Activated CD4-positive, alpha-beta T cell treated with anti-CD3 and anti-CD28 coated beads, Interleukin-2, amount 50 U/mL, for 24 hours (primary cell): ENCODE results near the gene MMD2.

Source experiments
- DNase-seq, 2 donors: peaks; one replicate each; pipeline ENCODE4 v3.0.0-alpha.2; 2020; ENCODE audit warnings: low read depth in 1 of 2, low spot score in 1 of 2

The MMD2 gene

DNA sequence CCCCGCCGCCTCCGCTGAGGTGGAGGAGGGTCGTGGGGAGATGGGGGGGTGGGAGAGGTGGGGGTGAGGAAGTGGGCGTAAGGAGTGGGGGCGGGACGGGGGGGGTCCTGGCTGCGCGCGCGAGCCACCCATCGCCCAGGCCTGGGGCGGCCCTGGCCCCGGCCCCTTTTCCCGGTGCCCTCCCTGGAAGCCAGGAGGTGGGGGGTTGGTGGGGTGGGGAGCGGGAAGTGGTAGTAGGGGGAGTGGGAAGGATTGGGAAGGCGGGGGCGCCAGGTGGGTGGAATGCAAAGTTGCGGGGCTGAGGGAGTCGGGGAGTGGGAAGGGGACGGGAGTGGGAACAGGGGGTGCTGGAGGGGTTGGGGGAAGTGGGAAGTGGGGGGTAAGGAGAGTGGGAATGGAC, 319 bp upstream of the MMD2 start:
- DNase-seq: no peak

DNA sequence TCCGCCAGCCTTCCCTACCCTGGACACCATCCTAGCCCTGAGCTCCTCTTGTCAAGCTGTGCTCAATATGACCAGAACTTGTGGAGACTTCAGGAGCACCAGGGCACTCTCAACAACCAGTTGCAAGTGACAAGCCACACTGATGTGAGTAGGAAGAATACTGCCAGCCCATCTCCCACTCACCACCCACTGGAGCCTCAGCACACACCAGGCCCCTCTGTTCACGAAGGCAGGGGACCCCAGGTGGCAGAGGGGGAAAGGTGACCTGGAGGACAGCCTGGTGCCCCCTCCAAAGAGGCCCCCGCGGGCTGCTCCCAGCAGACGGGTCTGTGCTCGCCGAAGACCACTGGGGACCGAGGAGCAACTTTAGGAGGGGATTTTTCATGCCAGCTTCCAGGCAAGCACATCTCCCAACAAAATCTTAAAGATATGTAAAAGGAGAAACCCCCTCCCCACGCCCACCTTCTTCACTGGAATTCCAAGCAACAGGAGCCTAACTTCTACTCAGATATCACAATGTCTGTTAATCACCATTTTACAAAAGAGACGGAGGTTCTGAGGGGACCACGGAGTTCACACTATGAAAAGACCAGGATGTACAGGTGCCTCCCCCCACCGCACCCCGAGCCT, 1.0 kb downstream of the MMD2 start:
- DNase-seq: no peak

DNA sequence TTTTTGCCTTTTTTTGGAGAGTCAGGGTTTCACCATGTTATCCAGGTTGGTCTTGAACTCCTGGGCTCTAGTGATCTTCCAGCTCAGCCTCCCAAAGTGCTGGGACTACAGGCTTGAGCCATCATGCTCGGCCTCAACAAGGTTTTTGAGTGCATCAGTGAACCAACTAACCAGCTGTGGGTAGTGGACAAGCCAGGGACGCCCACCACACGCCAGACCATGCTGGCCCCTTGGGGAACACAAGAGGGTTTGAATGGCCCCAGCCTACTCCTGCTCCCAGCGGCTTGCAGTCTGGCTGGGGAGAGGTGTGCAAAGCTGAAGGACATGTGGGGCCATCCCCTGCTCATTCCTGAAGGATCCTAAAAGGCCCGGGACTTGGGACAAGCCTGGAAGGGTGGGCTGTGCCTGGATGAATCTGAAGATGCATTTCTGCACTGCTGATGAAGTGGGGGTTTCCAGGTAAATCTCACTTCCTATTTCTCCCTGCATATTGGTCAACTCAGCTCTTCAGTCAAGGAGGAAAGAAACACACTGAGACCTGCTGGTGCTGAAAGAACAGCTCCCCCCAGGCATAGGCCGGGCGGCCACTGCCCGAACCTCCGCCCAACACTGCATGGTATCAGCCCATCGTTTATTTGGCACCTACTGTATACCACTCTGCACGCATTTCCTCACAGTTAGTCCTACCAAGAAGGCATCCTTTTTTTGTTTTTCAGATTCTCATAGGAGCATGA, 6.9 kb downstream of the MMD2 start:
- no peak for DNase-seq

DNA sequence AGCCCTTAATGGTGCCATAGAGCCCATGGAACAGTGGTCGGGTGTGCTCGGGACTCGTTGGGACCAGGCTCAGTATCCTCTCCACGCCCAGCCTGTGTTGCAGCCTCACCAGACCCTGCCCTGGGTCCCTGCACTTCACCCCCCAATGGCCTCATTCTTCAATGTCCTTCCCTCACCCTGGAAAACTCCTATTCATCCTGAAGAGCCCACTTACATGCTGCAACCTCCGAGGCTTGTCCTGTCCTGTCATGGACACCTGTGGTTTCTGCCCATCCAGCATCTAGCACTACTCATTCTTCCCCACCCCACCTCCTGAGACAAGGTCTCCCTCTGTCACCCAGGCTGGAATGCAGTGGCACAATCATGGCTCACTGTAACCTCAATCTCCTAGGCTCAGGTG, 7.7 kb downstream of the MMD2 start:
- DNase-seq: no peak

DNA sequence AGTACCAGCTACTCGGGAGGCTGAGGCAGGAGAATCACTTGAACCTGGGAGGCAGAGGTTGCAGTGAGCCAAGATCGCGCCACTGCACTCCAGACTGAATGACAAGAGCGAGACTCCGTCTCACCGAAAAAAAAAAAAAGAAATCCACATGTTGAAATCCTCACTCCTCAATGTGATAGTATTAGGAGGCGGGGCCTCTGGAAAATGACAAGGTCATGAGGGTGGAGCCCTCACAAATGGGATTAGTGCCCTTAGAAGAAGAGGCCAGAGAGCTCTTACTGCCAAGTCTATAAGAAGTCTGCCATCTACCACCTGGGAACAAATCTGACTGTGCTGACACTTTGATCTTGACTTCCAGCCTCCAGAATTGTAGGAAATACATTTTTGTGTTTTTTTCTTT, 10.6 kb downstream of the MMD2 start:
- DNase-seq: no peak

DNA sequence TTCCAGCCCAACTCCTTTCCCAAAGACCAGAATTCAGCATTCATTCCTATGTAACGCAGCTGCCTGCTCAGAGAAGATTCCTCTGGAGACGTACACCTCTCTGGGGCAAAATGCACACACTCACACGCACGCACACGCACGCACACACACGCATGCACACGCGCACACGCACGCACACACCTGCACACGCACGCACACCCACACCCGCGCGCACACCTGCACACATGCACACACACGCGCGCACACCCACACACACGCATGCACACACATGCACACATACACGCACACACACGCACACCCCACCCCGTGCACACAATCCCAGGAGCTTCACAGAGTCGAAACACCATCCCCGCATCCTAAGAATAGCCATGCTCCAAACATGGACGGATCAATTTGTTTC, 13.0 kb downstream of the MMD2 start:
- no peak for DNase-seq

DNA sequence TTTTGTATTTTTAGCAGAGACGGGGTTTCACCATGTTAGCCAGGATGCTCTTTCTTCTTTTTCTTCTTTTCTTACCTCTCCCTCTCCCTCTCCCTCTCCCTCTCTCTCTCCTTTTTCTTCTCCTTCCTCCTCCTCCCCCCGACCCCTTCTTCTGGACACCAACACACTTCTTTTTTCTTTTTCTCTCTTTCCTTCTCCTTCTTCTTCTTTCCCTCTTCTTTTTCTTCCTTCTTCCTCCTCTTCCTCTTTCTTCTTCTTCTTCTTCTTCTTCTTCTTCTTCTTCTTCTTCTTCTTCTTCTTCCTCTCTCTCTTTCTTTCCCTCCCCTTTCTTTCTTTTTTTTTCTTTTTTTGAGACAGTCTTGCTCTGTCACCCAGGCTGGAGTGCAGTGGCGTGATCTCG, 14.0 kb downstream of the MMD2 start:
- DNase-seq: no peak

DNA sequence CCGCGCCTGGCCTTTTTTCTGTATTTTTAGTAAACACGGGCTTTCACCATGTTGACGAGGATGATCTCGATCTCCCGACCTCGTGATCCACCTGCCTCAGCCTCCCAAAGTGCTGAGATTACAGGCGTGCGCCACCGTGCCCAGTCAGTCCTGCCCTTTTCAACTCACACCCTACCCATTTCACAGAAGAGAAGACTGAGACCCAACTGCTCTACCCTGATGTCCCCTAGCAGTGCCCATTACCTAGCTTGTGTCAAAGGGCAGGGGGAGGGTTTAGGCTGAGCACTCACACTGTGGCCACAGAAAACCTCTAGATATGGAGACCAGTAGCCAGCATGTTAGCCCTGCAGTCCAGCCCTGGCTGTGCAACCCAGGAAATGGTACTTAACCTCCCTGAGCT, 15.7 kb downstream of the MMD2 start:
- no peak for DNase-seq

DNA sequence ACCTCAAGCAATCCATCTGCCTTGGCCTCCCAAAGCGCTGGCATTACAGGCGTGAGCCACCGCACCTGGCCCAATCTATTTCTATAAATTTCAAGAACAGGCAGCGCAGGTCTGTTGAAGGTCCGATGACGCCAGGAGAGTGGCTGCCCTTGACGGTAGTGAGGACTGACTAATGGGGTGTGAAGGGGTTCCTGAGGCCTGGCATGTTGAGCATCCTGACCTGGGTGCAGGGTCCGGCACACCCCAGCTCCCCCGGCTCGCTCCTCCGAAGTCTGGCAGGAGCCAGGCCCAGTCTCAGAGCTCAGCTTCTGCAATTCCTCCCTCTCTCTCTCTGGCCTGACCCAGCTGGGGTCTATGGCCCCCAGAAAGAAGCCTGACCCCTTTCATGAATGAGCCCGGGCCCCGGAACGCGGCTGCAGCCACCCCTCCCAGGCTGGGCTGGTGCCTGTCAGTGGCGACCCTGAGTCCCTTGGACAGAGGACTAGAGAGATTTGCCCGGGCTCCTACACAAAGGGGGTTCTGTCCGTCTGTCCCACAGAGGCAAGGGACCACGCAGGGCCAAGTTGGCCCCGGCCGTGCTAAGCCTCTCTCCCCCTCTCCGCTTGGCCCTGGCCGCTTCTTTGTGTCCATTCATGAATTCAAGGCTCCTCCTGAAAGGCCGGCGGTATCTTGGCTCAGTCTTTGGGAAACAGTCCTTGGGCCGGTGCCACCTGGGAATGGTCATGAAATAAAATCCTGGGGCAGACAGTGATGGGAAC, 18.8 kb downstream of the MMD2 start:
- no peak for DNase-seq

DNA sequence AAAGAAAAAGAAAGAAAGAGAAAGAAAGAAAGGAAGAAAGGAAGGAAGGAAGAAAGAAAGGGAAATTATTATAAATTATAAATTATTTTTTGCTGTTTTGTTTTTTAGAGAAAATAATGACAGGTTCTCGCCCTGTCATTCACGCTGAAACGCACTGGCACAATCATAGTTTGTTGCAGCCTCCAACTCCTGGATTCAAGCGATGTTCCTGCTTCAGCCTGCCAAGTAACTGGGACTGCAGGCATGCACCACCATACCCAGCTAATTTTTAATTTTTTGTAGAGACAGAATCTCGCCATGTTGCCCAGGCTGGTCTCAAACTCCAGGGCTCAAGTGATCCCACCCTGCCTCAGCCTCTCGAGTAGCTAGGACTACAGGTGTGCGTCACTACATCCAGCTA, 21.6 kb downstream of the MMD2 start:
- DNase-seq: no peak

DNA sequence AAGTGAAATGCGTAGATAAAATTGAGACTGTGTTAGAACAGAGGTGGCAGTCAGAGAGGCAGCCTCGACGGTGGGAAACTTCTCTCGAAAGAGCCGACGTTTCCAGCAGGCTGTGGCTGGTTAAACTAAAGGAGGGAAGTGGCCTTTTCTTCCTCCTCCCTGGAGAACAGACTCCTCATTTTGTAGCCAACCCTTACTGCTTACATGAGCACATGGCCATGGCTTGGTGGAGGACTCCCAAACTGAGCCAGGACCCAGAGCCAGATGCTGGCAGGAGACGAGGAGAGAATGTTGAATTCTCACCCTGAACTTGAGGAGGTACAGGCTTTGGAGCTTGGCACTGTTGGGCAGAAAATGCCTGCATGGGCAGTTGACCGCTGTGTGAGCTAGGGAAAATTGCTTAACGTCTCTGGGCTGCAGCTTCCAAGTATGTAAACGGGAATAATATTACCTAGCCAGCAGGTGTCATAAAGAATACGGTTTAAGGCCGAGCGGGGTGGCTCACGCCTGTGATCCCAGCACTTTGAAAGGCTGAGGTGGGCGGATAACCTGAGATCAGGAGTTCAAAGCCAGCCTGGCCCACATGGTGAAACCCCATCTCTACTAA, 24.5 kb downstream of the MMD2 start:
- no peak for DNase-seq

DNA sequence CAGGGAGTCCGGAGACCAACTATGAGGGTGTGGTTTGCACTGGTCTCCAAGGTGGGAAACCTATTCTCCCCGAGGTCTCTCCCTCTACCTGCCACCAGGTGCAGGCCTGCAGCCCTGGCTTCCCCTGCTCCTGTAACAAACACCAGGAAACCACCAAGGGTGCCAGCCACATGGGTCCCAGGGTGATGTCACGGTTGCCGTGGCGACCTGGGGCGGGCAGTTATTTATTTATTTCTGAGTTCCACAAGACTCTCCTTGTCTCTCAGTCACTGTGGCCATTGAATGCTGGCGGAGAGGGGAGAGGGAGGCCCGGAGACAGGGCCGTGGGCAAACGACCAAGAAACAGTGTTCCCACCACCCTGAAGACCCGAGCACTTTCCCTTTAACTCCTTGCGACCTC, 27.0 kb downstream of the MMD2 start:
- DNase-seq: no peak

DNA sequence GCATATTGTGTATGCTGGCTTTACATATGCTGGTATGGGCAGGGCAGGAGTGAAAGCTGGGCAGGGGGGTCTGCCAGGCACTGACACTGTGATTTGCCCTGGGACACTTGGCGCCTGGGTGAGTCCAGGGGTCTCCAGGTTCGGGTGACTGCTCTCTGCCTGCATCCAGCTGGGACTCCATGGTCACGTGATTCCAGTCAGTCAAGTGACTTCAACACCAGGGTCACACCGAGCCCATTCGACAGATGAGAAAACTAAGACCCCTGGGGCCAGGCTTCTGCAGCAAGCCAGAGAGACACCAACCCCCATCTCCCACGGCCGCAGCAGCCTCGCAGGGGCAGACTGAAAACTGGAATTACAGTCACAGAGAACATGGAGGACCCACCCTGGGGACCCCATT, 30.0 kb downstream of the MMD2 start:
- DNase-seq: no peak

DNA sequence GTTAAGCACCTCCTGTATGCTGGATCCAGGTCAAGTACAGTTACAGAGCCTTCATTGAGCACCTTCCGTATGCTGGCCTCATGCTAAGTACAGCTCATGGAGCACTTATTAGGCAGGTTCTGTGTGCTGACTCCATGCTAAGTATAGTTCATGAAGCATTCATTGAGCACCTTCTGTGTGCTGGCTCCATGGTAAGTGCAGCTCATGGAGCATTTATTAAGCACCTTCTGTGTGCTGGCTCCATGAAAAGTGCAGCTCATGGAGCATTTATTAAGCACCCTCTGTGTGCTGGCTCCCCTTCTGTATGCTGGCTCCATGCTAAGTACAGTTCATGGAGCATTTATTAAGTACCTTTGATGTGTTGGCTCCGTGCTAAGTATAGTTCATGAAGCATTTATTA, 30.5 kb downstream of the MMD2 start:
- DNase-seq: no peak

DNA sequence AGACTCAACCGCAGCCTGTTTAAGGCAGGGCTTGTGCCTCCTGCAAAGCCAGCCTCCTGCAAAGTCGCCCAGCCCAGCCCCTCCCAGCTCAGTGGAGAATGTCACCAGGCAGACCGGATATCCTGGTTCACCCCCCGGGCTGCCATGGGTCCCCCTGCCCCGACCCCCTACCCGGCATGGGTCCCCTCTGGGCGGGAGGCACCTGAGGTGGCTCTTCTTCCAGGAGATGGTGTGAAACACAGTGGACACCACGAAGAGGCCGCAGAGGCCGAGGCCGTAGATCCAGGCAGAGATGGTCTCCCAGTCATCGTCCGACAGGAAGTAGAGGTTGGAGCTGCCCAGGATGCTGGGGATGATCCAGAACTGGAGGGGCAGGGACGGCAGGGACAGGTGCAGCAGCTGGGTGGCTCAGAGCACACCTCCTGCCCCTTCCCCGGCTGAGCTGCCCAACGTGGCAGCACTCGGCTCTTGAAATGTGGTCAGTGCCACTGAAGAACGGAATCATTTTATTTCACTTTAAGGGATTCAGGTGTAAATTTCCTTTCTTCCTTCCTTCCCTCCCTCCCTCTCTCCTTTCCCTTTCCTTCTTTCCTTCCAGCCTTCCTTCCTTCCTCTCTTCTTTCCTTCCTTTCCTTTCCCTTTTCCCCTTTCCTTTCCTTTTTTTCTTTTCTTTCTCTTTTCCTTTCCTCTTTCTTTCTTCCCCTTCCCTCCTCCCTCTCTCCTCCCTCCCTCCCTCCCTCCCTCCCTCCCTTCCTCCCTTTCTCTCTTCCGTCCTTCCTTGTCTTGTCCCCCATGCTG, 38.8 kb downstream of the MMD2 start:
- DNase-seq: no peak

DNA sequence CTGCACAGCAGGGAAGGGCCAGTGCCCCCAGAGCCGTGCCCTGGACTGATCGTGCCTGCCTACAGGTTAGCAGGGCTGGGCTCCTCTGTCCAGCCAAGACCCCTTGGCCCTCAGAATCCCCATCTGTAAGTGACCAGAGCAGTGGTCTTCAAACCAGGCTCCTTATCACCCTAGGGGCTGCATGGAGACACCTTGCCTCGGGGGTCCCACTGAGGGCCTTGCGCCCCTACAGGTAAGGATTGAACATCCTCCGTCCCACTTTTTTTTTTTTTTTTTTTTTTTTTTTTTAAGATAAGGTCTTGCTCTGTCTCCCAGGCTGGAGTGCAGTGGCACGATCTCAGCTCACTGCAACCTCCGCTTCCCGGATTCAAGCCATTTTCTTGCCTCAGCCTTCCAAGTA, 42.9 kb downstream of the MMD2 start:
- DNase-seq: no peak

DNA sequence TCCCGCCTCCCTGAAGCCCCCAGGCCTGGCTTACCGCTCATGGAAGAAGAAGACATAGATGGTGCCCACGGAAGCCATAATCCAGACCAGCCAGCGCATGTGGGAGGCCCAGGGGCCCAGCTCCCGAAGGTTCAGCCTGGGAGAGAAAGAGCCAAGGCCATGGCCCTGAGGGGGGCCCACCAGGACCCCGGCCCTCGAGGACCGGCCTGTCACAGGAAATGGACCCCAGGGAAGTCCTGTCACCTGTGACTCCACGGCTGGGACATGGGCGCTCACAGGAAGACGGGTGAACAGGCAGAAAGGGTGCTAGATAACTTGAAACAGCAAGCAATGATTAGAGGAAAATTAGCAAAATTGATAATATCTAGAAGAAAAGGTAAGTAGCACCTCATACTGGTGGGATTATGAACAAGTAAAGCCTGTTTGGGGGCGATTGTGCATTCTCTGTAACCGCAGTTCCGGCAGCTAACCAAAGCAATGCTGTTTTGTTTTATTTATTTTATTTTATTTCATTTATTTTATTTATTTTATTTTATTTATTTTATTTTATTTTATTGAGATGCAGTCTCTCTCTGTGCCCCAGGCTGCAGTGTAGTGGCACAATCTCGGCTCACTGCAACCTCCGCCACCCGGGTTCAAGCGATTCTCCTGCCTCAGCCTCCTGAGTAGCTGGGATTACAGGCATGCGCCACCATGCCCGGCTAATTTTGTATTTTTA, 47.7 kb downstream of the MMD2 start:
- DNase-seq: no peak

DNA sequence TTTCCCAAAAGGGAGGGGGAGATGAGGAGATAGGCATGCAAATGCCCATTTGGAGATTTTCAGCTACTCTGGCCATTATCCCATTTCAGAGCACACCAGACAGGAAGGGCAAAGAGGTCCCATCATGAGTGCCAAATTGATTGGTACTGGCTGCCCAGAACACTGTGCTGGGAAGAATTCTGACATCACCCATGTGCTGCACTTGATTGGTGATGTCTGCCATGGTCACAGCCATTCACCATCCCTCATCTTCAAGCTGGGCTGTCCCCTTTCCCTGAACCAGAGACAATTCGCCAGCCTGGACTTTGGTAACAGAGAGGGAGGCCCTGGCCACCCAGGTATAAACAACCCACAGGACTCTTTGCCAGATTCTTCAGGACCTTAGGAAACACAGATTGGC, 52.3 kb downstream of the MMD2 start:
- DNase-seq: no peak

DNA sequence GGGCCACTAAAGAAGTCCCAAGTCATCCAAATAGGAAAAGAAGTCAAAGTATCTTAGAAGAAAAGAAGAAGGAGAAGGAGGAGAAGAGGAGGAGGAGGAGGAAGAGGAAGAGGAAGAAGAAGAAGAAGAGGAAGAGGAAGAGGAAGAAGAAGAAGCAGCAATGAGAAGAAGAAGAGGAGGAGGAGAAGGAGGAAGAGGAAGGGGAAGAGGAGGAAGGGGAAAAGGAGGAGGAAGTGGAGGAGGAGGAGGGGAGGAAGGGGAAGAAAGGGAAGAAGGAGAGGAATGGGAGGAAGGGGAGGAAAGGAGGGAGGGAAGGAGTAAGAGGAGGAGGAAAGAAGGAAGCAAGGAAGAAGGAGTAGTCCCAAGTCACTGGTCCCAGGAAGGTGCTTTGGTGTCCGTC, 53.8 kb downstream of the MMD2 start:
- DNase-seq: no peak

DNA sequence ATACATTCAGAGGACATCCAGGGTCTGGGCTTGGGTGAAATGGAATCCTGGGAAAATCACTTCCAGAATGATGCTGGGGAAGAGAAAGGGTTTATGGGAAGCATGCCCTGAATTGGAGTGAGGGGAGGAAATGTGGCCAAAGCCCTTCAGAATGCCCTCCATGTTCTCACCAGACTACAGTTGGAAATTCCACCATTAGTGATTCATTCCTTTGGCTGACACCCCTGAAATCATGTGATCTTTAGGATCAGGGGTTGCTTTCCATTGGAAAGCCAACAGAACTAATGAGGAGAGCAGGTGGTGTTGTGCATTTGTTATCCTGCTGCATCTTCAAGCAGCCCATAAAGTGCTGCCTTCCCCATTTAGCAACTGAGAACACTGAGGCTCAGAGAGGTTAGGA, 54.6 kb downstream of the MMD2 start:
- no peak for DNase-seq

DNA sequence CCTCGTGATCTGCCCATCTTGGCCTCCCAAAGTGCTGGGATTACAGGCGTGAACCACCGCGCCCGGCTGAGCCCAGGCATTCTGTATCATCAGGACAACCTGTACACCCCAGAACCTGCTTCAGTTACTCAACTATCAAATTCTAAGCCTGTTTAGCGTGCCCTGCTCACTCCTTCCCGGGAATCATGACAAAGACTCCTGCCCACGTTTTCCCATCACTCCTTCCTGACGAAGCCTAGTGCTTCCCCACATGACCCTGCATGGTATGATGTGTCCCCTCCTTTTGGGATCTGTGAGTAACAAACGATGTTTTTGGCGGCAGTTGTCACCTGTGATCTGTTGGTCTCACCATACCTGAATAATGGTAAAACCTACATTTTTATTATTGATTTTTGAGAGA, 63.2 kb downstream of the MMD2 start:
- no peak for DNase-seq
